Measurements from ENCODE around the gene DMWD.

DNA sequence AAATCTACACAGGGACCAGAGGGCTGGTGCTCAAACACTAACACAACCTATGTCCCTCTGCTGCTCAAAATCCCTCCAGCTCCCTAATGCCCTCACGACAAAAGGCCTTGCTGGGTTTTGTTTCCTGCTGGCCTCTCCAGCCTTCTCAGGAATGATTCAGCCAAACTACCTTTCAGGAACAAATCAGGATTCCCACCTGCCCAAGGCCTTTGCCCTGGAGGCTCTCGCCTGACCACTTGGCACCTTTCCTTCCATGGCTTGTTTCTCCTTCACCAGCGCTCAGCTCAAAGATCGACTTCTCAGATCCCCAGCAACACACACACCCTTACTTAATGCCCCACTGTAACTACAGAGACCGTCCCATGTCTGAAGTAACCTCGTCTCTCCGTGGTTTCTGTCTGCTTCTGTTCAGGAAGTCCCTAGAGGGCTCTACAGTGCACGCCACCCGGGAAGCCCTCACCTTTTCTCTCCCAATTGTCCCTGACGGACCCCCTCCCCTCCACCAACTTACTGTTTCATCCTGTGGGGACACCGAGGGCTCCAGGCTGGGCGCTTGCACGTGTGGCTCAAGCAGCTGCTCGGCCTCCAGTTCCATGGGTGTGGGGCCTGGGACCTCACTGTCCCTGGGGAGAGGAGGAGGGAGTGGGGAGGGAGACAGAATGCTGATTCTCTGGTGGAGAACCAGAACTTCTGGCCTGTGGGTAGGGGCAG is 20.4 kb downstream of the DMWD start:
- TF ChIP-seq, protein P1, sequence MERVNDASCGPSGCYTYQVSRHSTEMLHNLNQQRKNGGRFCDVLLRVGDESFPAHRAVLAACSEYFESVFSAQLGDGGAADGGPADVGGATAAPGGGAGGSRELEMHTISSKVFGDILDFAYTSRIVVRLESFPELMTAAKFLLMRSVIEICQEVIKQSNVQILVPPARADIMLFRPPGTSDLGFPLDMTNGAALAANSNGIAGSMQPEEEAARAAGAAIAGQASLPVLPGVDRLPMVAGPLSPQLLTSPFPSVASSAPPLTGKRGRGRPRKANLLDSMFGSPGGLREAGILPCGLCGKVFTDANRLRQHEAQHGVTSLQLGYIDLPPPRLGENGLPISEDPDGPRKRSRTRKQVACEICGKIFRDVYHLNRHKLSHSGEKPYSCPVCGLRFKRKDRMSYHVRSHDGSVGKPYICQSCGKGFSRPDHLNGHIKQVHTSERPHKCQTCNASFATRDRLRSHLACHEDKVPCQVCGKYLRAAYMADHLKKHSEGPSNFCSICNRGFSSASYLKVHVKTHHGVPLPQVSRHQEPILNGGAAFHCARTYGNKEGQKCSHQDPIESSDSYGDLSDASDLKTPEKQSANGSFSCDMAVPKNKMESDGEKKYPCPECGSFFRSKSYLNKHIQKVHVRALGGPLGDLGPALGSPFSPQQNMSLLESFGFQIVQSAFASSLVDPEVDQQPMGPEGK (CRISPR knock-in tag; IDR thresholded peaks at IDR 0.05; ENCODE audit: borderline replicate concordance), result no peak
- TF ChIP-seq TOX (CRISPR knock-in tag; IDR thresholded peaks at IDR 0.05; ENCODE audit: borderline replicate concordance) (no peak), ZFP30 (CRISPR knock-in tag; IDR thresholded peaks at IDR 0.05) (no peak), PPARA (CRISPR knock-in tag; IDR thresholded peaks at IDR 0.05; ENCODE audit: borderline replicate concordance) (no peak), TCF4 (CRISPR knock-in tag; IDR thresholded peaks at IDR 0.05; ENCODE audit: borderline replicate concordance) (no peak), OSR1 (CRISPR knock-in tag; IDR thresholded peaks at IDR 0.05) (no peak), ARNTL (CRISPR knock-in tag; IDR thresholded peaks at IDR 0.05; ENCODE audit: borderline replicate concordance, low read depth) (no peak), BACH2 (CRISPR knock-in tag; IDR thresholded peaks at IDR 0.05; ENCODE audit: borderline replicate concordance) (no peak), ZNF565 (CRISPR knock-in tag; conservative IDR thresholded peaks at IDR 0.05; ENCODE audit: low read depth) (no peak), ZNF8 (CRISPR knock-in tag; IDR thresholded peaks at IDR 0.05) (no peak), ZFP3 (CRISPR knock-in tag; IDR thresholded peaks at IDR 0.05) (no peak), SNAI2 (CRISPR knock-in tag; IDR thresholded peaks at IDR 0.05) (no peak)
- TF ChIP-seq, protein P2, sequence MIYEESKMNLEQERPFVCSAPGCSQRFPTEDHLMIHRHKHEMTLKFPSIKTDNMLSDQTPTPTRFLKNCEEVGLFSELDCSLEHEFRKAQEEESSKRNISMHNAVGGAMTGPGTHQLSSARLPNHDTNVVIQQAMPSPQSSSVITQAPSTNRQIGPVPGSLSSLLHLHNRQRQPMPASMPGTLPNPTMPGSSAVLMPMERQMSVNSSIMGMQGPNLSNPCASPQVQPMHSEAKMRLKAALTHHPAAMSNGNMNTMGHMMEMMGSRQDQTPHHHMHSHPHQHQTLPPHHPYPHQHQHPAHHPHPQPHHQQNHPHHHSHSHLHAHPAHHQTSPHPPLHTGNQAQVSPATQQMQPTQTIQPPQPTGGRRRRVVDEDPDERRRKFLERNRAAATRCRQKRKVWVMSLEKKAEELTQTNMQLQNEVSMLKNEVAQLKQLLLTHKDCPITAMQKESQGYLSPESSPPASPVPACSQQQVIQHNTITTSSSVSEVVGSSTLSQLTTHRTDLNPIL (CRISPR knock-in tag; IDR thresholded peaks at IDR 0.05; ENCODE audit: low read depth), result no peak

All from SK-N-SH treated with all-trans-retinoic acid at 6 μM for 48 hours (cell line).